A549 (cell line): ENCODE results near the gene ANKRD55. TPM values are rescaled to one million over a fixed set of nuclear protein-coding genes. Genes with fewer than 3 reads are reported as not detected.
"Not testable (repeated sequence)": the region's sequence is repeated elsewhere in the genome, so short reads cannot be mapped to it uniquely, and the experiment has no call there.

Experiments used
- ATAC-seq, 2 experiments: fragments of 200-7000 bp in 1 of 2; fragments of >200 bp in 1 of 2; cut with Nextera tagmentation in 1 of 2; cut with Tn5 transposase in 1 of 2; 3 replicates each; pipeline versions ENCODE4 v1.8.0 to v1.9.1; 2018 to 2020; ENCODE audit warnings: mild to moderate bottlenecking in 1 of 2, moderate library complexity in 1 of 2
- CTCF ChIA-PET: fragments of 300-600 bp; sonication (Branson Sonifier 250); formaldehyde crosslinking; extraction: SDS; loops from one replicate; lab custom pipeline; 2021; ENCODE audit warnings: antibody characterized with exemption, inconsistent platforms; lab: Yijun Ruan, JAX
- POLR2A ChIA-PET: fragments of 350-600 bp; formaldehyde crosslinking; extraction: SDS; loops from one replicate; lab custom pipeline; 2021; ENCODE audit warnings: antibody characterized with exemption, inconsistent platforms; lab: Yijun Ruan, JAX
- DNase-seq, 2 experiments: peaks; one replicate each; pipeline versions ENCODE4 v3.0.0 to v3.0.0-alpha.2; 2011 to 2016; ENCODE audit warnings: low read depth in 1 of 2, low spot score in 1 of 2
- FAIRE-seq: peaks from 2 replicates; lab custom pipeline; 2011; peaks lifted over from hg19 to GRCh38; lab: Jason Lieb, UNC
- H3K27ac ChIP-seq, 2 experiments: fragments of >200 bp; sonication (Bioruptor Twin); formaldehyde crosslinking; 3 replicates each; pipeline ENCODE4 v1.5.1; 2016 to 2017
- H3K4me1 ChIP-seq: fragments of >200 bp; sonication (Bioruptor Twin); formaldehyde crosslinking; 3 replicates; pipeline ENCODE4 v1.6.1; 2016
- H3K4me2 ChIP-seq: fragments of >200 bp; sonication (Bioruptor Twin); formaldehyde crosslinking; 3 replicates; pipeline ENCODE4 v1.6.1; 2016
- H3K4me3 ChIP-seq: fragments of >200 bp; sonication (Bioruptor Twin); formaldehyde crosslinking; 3 replicates; pipeline ENCODE4 v1.5.1; 2016
- H3K9me3 ChIP-seq: fragments of >200 bp; sonication (Bioruptor Twin); formaldehyde crosslinking; 3 replicates; pipeline ENCODE4 v1.6.1; 2016
- BHLHE40 ChIP-seq: IDR thresholded peaks from 2 replicates; pipeline ENCODE4 v1.6.1; 2012; ENCODE audit warnings: low read depth, low read length, inconsistent platforms
- CEBPB ChIP-seq, 2 experiments: fragments of >200 bp in 1 of 2; sonication (Bioruptor Twin) in 1 of 2; formaldehyde crosslinking in 1 of 2; IDR thresholded peaks; 2 replicates each; pipeline ENCODE4 v1.6.1; 2012 to 2016
- CHD4 ChIP-seq: fragments of 200-600 bp; sonication (generic); IDR thresholded peaks from 2 replicates; pipeline ENCODE4 v1.6.1; 2016; ENCODE audit warnings: antibody characterized with exemption, mild to moderate bottlenecking, borderline replicate concordance
- FOXS1 ChIP-seq: fragments of 250-450 bp; sonication (Bioruptor Pico); IDR thresholded peaks from 2 replicates; pipeline ENCODE4 v1.5.0; 2020; ENCODE audit warnings: mild to moderate bottlenecking, moderate library complexity
- HOXB5 ChIP-seq: fragments of 250-450 bp; sonication (Bioruptor Pico); IDR thresholded peaks from 2 replicates; pipeline ENCODE4 v1.5.0; 2020; ENCODE audit warnings: mild to moderate bottlenecking, moderate library complexity
- KDM1A ChIP-seq: fragments of 200-600 bp; sonication (generic); IDR thresholded peaks from 2 replicates; pipeline ENCODE4 v1.6.1; 2016; ENCODE audit warnings: low read depth, mild to moderate bottlenecking
- MAFK ChIP-seq: fragments of 450-650 bp; IDR thresholded peaks from 2 replicates; pipeline ENCODE4 v1.6.1; 2014; ENCODE audit not compliant: partially characterized antibody
- MAZ ChIP-seq: fragments of 150-350 bp; IDR thresholded peaks from 2 replicates; pipeline ENCODE4 v1.6.1; 2014; ENCODE audit warnings: antibody characterized with exemption, low read depth, low read length, borderline replicate concordance
- MYC ChIP-seq: IDR thresholded peaks from 2 replicates; pipeline ENCODE4 v1.6.1; 2012; ENCODE audit warnings: mild to moderate bottlenecking, inconsistent platforms, low read length, improper control_type of control experiment, borderline replicate concordance
- NR3C1 ChIP-seq: fragments of >200 bp; sonication (Bioruptor Twin); formaldehyde crosslinking; IDR thresholded peaks from 3 replicates; pipeline ENCODE4 v1.6.1; 2017
- RFX5 ChIP-seq: fragments of 450-650 bp; IDR thresholded peaks from 2 replicates; pipeline ENCODE4 v1.7.1; 2014; ENCODE audit warnings: antibody characterized with exemption, mild to moderate bottlenecking, moderate library complexity
- ZC3H11A ChIP-seq: fragments of 450-650 bp; IDR thresholded peaks from 2 replicates; pipeline ENCODE4 v1.6.1; 2014; ENCODE audit warnings: antibody characterized with exemption, mild to moderate bottlenecking
- ZFP36 ChIP-seq: fragments of 450-650 bp; IDR thresholded peaks from 2 replicates; pipeline ENCODE4 v1.6.1; 2014; ENCODE audit warnings: borderline replicate concordance; ENCODE audit not compliant: partially characterized antibody
- WGBS: methylation state at CpG from one replicate; pipeline ENCODE4 v1.1.6; 2017; ENCODE audit errors: missing lambda C conversion rate; 5-methylcytosine and 5-hydroxymethylcytosine counted together
- polyA plus RNA-seq, 4 experiments: library from polyadenylated mRNA; depleted of rRNA in 3 of 4; stranded (reverse); fragments of >200 nt; fragmentation: RNase III in 1 of 4; extraction: RNeasy Plus Mini Kit Qiagen cat#74134 plus additional on column Dnase treatment in 1 of 4; gene quantifications; 2 replicates in 3 of 4; 3 replicates in 1 of 4; pipeline ENCODE4 v1.2.3, GENCODE V29; 2011 to 2017
- TF ChIP-seq, protein P1 (sequence below): IDR thresholded peaks from 2 replicates; pipeline ENCODE4 v1.6.1; 2012
- TF ChIP-seq, protein P2 (sequence below): fragments of 150-350 bp; IDR thresholded peaks from 2 replicates; pipeline ENCODE4 v1.6.1; 2014; ENCODE audit warnings: low read depth, mild to moderate bottlenecking, low read length

Gene ANKRD55
- polyA plus RNA-seq, 2 of the 4 experiments (the other 2 are of a cell fraction) = 0.10 to 0.30 TPM

GRCh38 chr5:56251918-56252553 lies 18.9 kb upstream of the ANKRD55 start:
- Histone ChIP-seq H3K4me2 (no peak overlapping the region), H3K27ac (no peak overlapping the region), H3K9me3 (no peaks in the 10 kb centered on the region), H3K4me3 (no peak overlapping the region), H3K4me1 (no peaks in the 10 kb centered on the region)
- FAIRE-seq = no peak
- no peak for DNase-seq
- 85% methylated on average over 4 of the region's 4 CpGs for WGBS
- no peak for ATAC-seq
- POLR2A ChIA-PET = no interaction called here
- CTCF ChIA-PET = interaction anchor here (0.9 kb wide), 1 partner anchor 27 kb away, joined by 3 read pairs; no protein-coding TSS in a partner anchor
- no peak for TF ChIP-seq MYC
- no peak for TF ChIP-seq ZC3H11A
- TF ChIP-seq KDM1A = no peak
- no peak for TF ChIP-seq CHD4
- TF ChIP-seq NR3C1 = no peak
- TF ChIP-seq, protein P1, sequence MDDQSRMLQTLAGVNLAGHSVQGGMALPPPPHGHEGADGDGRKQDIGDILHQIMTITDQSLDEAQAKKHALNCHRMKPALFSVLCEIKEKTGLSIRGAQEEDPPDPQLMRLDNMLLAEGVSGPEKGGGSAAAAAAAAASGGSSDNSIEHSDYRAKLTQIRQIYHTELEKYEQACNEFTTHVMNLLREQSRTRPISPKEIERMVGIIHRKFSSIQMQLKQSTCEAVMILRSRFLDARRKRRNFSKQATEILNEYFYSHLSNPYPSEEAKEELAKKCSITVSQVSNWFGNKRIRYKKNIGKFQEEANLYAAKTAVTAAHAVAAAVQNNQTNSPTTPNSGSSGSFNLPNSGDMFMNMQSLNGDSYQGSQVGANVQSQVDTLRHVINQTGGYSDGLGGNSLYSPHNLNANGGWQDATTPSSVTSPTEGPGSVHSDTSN = no peak
- TF ChIP-seq MAZ = no peak
- TF ChIP-seq BHLHE40 = no peak
- TF ChIP-seq FOXS1 (CRISPR knock-in tag) = no peak
- TF ChIP-seq, protein P2, sequence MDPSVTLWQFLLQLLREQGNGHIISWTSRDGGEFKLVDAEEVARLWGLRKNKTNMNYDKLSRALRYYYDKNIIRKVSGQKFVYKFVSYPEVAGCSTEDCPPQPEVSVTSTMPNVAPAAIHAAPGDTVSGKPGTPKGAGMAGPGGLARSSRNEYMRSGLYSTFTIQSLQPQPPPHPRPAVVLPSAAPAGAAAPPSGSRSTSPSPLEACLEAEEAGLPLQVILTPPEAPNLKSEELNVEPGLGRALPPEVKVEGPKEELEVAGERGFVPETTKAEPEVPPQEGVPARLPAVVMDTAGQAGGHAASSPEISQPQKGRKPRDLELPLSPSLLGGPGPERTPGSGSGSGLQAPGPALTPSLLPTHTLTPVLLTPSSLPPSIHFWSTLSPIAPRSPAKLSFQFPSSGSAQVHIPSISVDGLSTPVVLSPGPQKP = no peak

GRCh38 chr5:56251440-56251839 lies 18.3 kb upstream of the ANKRD55 start:
- CTCF ChIA-PET = interaction anchor here (0.9 kb wide), 1 partner anchor 28 kb away, joined by 3 read pairs; no protein-coding TSS in a partner anchor
- TF ChIP-seq HOXB5 (CRISPR knock-in tag) (no peak), CEBPB (IDR thresholded peaks at IDR 0.05) (no peak)
- TF ChIP-seq, all 56 proteins: peak for 0
- no peaks in the 10 kb centered on the region for H3K9me3 ChIP-seq
- no peak for FAIRE-seq
- ATAC-seq = no peak
- no peak overlapping the region for H3K27ac ChIP-seq
- POLR2A ChIA-PET = no interaction called here
- no peaks in the 10 kb centered on the region for H3K4me1 ChIP-seq
- no peak for DNase-seq
- no peak overlapping the region for H3K4me2 ChIP-seq
- H3K4me3 ChIP-seq = no peak overlapping the region

DNA sequence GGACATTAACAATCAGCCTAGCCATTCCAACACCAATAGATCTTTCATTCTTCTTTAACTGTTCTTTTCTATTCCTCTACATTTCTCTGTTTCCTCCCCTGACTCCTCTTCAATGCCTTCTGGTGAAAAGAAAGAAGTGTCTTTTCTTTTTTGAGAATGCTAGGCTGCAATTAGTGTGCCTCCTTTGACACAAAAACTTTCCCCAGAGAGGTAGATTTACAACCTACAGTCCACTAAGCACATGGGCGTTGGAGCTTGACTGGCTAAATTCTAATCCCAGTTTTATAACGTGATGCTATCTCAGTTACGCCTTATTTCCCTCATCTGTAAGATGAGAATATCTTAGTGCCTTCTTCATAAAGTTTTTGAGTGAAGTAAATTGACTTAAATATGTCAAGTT lies 16.9 kb upstream of the ANKRD55 start:
- ChIA-PET CTCF (interaction anchor here (1.0 to 1.9 kb wide), 3 partner anchors 9 to 21 kb away, joined by 3 to 5 read pairs (median 4); no protein-coding TSS in a partner anchor), POLR2A (no interaction called here)
- Histone ChIP-seq H3K4me1 (no peaks in the 10 kb centered on the region), H3K4me3 (no peak overlapping the region), H3K27ac (no peak overlapping the region)
- no peak for ATAC-seq
- TF ChIP-seq ZFP36 (no peak), RFX5 (no peak)
- TF ChIP-seq, all 56 proteins: peak for 0
- DNase-seq (no peak), FAIRE-seq (no peak)
- WGBS = 78% methylated on average over 3 of the region's 3 CpGs
- Histone ChIP-seq H3K4me2 (no peak overlapping the region), H3K9me3 (no peaks in the 10 kb centered on the region)

DNA sequence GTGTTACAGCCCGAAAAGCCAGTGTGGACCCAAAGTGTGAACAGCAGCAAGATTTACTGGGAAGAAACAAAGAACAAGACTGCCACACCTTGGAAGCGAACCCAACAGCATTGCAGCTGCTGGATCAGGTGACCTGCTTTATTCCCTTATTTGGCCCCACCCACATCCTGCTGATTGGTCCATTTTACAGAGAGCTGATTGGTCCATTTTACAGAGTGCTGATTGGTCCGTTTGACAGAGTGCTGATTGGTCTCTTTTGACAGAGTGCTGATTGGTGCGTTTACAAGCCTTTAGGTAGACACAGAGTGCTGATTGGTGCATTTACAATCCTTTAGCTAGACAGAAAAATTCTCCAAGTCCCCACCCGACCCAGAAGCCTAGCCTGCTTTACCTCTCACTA lies 16.0 kb upstream of the ANKRD55 start:
- not testable (repeated sequence) for H3K4me1 ChIP-seq, H3K27ac ChIP-seq, H3K9me3 ChIP-seq, H3K4me3 ChIP-seq, H3K4me2 ChIP-seq, ATAC-seq
- CTCF ChIA-PET = interaction anchor here (1.4 to 1.9 kb wide), 2 partner anchors 15 to 22 kb away, joined by 4 to 5 read pairs; no protein-coding TSS in a partner anchor
- DNase-seq = peak in 1 of 2 experiments; percentile 11
- 46% methylated on average over 5 of the region's 5 CpGs for WGBS
- peak; percentile 28 for TF ChIP-seq MAFK
- TF ChIP-seq, all 56 proteins: peak for 1; not testable (repeated sequence) for 55
- FAIRE-seq, POLR2A ChIA-PET: not testable (repeated sequence)
